ENCODE data around the gene PRG3.

GRCh38 chr11:57368106-57368844 lies 12.7 kb downstream of the PRG3 start:
- TF ChIP-seq EZH2phosphoT487 (IDR thresholded peaks at IDR 0.05; ENCODE audit: insufficient read depth, low read depth) (no peak), EZH2 (IDR thresholded peaks at IDR 0.05; ENCODE audit: insufficient read depth, poor library complexity, severe bottlenecking) (no peak)
